HG03159 (cell line): ENCODE data around the gene LDHAL6A.
"Not testable (repeated sequence)": the region's sequence is repeated elsewhere in the genome, so short reads cannot be mapped to it uniquely, and the experiment has no call there.

Experiments used
- ATAC-seq: cut with Tn5 transposase; IDR thresholded peaks from one replicate; pipeline ENCODE4 v1.9.1; 2021; ENCODE audit warnings: mild to moderate bottlenecking, moderate library complexity; ENCODE audit not compliant: unreplicated experiment

Gene LDHAL6A

DNA sequence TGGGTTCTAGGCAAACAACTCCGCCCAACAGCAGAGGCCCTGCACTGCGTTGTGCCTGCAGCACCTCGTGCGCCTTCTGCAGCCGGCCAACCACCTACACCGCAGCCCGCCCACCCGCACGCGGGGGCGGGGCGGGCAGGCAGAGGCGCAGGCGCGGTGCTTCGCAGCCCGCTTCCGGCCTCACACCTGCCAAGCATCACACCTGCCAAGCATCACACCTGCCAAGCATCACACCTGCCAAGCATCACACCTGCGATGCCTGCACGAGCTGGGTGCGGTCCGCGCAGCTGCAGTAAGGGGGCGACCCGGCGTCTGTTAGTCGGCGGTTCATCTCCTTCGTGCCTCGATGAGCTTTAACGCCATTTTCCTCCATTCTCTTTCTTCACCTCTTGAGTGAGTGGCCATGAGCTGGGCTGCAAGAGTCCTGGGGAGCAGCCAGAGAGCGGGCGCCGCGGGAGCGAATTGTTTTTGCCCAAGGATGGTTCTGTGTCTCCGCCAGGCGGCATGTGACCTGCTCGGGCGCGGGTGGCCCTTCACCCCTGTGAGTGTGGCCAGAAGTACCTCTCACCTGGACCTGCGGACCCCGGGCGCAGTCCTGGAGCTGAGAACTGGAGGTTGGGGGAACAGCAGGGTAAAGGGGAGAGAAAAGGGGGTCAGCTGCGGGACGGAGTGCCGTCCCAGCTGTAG is at the start of gene LDHAL6A:
Gene LDHAL6A (plus strand): TSS at position 171 of the 687 bp plus-strand sequence. CDS start 825 bp downstream, outside the sequence.
- ATAC-seq, result no peak

DNA sequence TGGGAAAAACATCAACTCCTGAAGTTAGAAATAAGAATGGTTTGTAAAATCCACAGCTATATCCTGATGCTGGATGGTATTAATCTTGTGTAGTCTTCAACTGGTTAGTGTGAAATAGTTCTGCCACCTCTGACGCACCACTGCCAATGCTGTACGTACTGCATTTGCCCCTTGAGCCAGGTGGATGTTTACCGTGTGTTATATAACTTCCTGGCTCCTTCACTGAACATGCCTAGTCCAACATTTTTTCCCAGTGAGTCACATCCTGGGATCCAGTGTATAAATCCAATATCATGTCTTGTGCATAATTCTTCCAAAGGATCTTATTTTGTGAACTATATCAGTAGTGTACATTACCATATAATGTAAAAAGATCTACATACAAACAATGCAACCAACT is 48.3 kb upstream of the LDHAL6A start:
- ATAC-seq, result not testable (repeated sequence)

GRCh38 chr11:18408558-18409291 is 46.9 kb upstream of the LDHAL6A start:
- no peak for ATAC-seq

- no peak for ATAC-seq
Measured at GRCh38 chr11:18416459-18416858, 39.2 kb upstream of the LDHAL6A start.

DNA sequence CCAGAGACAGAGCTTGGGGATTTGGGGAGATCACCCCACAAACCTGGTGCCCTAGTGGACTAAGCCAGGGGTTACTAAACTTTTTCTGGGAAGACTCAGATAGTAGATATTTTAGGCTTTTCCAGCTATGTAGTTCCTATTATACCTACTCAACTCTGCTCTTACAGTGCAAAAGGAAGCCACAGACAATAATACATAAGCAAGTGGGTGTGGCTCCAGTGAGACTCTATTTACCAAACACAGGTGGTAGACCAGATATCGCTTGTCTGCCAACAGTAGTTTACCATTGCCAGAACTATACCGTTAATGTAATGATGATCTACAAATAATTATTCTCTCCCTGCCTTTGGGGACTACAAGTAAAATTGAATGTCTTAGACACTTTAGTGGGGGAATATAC is 36.6 kb upstream of the LDHAL6A start:
- ATAC-seq, result no peak

GRCh38 chr11:18420067-18420466 is 35.6 kb upstream of the LDHAL6A start:
- no peak for ATAC-seq

DNA sequence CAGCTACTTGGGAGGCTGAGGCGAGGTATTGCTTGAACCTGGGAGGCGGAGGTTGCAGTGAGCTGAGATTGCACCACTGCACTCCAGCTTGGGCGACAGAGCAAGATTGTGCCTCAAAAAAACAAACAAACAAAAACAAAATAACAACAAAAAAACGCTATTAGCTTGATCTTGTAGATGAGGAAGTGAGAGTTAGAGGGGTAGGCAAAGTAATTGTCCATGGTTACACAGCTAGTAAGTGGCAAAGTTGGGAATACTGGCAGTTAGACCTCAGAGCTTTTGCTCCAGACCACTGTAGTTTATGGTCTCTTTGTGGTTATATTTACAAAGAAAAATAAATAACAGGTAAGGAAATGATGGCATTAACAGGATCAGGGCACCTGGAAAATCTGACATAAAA is 28.4 kb upstream of the LDHAL6A start:
- no peak for ATAC-seq

DNA sequence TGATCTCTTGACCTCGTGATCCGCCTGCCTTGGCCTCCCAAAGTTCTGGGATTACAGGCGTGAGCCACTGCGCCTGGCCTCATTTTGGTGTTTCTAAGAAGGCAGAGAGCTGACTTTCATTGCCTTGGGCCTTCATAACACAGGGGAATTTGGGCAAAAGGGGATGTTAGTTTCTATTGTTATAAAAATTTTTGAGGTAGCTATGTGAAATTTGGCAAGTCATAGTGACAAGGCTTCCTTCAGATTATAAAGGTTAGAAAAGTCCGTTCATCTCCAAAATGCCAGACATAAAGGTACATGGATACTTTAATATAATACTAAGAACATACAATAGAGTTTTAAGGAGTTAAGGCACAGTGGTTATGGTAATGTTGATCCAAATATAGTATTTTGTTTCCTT is 26.3 kb upstream of the LDHAL6A start:
- ATAC-seq, result no peak

- ATAC-seq, result no peak
Measured at GRCh38 chr11:18438691-18439090, 17.0 kb upstream of the LDHAL6A start.

GRCh38 chr11:18449251-18449650 is 6.4 kb upstream of the LDHAL6A start:
- ATAC-seq, result no peak

DNA sequence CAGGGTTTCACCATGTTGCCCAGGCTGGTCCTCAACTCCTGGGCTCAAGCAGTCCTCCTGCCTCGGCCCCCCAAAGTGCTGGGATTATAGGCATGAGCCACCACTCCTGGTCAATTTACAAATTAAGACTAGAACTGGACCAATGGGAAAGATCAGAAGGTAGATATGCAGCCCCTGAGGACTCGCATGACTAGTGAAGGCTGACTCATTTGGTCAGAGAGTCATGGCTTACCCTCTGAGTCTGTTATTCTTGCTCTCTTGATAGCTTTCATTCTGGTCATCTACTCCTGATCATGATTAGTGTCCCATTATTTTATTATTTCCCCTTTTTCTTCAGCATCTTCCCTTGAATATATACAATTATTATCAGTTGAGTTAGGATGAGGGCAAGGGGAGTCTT is 2.7 kb upstream of the LDHAL6A start:
- no peak for ATAC-seq

- ATAC-seq, result no peak
Measured at GRCh38 chr11:18457450-18457849, 1.8 kb downstream of the LDHAL6A start.

- no peak for ATAC-seq
Measured at GRCh38 chr11:18459634-18460033, 4.0 kb downstream of the LDHAL6A start.

DNA sequence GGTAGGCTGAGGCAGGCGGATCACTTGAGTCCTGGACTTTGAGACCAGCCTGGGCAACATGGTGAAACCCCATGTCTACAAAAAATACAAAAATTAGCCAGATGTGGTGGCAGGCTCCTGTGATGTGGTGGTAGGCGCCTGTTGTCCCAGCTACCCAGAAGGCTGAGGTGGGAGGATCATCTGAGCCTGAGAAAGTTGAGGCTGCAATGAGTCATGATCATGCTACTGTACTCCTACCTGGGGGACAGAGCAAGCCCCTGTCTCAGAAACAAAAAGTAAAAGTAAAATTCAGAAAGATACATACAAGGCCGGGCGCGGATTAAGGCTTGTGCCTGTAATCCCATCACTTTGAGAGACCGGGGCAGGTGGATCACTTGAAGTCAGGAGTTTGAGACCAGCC is 6.3 kb downstream of the LDHAL6A start:
- no peak for ATAC-seq

DNA sequence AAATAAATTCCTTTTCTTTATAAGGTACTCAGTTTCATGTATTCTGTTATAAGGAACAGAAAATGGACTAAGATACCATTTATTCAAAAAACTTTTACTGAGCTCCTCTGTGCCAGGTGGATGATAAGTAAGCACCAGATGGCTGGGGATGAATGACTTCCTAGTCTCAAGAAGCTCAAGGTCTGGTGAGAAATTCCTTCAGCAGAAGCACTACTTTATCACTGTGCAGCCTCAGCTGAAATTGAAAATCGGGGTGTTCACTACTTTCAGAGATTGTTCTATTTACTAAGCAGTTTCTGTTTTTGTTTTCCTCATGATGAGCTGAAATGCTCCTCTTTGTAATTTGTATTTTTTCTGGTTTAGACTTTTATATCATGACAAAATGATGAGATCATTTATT is 7.8 kb downstream of the LDHAL6A start:
- ATAC-seq, result no peak

DNA sequence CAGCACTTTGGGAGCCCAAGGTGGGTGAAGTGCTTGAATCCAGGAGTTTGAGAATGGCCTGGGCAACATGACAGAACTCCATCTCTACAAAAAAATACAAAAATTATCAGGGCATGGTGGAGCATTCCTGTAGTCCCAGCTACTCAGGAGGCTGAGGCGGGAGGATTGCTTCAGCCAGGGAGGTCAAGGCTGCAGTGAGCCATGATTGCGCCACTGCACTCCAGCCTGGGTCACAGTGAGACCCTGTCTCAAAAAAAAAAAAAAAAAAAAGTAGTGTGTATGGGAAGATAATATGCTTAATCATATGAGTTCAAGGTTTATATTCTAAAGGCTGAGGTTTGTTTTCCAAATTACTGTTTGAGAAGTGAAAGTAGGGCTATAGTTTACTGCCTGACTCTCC is 10.7 kb downstream of the LDHAL6A start:
- no peak for ATAC-seq

- ATAC-seq, result no peak
Measured at GRCh38 chr11:18468059-18468458, 12.4 kb downstream of the LDHAL6A start.

- no peak for ATAC-seq
Measured at GRCh38 chr11:18468961-18469360, 13.3 kb downstream of the LDHAL6A start.

DNA sequence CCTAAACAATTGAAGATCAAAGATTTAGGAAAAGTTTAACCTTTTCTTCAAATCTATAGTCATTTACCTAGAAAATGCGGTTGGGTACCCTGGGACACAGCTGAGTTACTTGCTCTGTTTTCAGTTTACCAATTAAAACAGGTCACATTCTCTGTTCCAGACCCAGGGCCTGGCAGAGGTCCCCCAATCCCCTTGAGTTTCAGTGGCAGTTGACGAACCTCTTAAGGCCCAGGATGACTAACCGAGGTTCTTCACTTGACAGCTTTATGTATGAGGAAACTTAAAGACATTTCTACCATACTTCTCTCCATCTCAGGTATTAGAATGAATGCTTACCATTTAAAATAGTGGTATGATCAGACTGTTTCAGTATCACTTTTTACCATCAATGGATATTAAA is 16.3 kb downstream of the LDHAL6A start:
- ATAC-seq, result no peak

DNA sequence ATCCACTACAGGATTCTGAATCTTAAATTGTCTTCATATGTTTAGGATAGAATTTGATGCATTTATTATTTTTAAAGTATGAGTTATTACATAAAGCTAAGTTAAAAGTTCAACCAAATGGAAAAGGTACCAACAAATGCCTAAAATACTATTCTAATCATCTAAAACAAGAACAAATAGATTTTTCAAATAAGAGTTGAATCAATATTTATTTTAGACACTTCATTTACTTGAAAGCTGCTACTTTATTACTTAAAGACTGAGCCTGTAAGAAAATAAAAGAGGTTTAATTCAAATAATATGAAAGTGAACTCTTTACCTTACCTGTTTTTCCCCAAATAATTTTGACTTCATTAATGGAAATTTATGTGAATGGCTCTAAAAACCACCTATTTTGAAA is 16.9 kb downstream of the LDHAL6A start:
- ATAC-seq, result no peak

DNA sequence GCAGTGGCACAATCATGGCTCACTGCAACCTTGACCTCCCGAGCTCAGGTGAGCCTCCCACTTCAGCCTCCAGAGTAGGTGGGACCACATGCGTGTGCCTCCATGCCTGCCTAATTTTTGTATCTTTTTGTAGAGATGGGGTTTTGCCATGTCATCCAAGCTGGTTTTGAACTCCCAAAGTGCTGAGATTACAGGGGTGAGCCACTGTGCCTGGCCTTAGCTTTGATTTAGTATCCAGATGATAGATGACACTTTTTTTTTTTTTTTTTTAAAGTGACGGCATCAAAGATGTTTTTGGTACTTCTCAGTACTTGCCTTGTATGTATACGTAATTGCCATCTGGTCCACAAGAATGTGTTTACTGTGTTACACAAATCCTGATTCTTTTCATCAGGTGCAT is 23.4 kb downstream of the LDHAL6A start:
- ATAC-seq, result no peak

DNA sequence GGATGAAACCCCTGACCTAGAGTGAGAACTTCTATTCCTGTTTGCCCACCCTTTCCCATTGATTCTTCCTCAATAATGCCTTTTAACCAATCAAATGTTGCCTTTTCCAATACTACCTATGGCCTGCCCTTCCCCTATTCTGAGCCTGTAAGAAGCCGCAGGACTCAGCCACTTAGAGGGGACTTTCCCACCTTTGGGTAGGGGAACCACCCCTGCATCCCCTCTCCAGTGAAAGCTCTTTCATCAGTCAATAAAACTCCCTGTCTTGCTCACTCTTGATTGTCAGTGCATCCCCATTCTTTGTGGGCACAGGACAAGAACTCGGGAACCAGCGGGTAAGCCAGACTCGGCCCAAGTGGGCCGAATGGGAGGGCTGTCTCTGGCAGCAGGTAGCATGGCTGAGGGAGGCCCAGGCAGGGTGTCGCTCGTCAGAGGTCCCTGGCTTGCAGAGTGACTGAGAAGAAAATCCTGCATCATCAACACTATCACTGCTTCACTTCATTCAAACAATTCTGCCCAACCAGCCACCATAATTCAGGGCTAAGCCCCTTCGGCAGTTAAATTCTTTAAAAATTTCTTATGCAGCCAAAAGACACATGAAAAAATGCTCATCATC is 30.4 kb downstream of the LDHAL6A start:
- no peak for ATAC-seq
